ENCODE measurements around the gene BROX.
A peak's percentile ranks its signal among the peaks of the same experiment; 100 is the strongest.
"Not testable (repeated sequence)": the region's sequence is repeated elsewhere in the genome, so short reads cannot be mapped to it uniquely, and the experiment has no call there.

The BROX gene

GRCh38 chr1:222732216-222733159 is 20.1 kb downstream of the BROX start:
- DNase-seq, result no peak

DNA sequence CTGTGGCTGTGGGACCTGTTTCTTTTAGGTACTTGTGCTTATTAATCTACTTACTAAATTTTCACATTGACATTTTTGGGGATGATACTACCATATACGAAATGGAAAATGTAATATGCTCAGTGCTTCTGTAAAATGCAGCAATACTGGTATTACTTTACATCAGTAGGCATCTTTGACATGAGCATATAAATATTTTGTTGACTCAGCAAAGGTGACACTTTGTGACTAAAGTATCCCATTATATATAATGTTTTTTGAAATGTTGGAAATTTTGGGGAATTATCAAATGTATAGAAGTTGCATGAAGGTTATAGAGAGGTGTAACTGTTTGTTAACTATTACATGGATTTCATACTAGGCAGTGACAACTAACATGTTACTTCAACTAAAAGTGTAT is 22.4 kb downstream of the BROX start:
- DNase-seq, result no peak

GRCh38 chr1:222736470-222736869 is 24.1 kb downstream of the BROX start:
- no peak for DNase-seq

- no peak for DNase-seq
These were observed 24.6 kb downstream of the BROX start, which contains the start of gene FAM177B for GRCh38 chr1:222736972-222737371. Gene FAM177B, plus strand, starts transcription at chr1:222737202. Its CDS starts 9,344 bp downstream, at chr1:222746546.

DNA sequence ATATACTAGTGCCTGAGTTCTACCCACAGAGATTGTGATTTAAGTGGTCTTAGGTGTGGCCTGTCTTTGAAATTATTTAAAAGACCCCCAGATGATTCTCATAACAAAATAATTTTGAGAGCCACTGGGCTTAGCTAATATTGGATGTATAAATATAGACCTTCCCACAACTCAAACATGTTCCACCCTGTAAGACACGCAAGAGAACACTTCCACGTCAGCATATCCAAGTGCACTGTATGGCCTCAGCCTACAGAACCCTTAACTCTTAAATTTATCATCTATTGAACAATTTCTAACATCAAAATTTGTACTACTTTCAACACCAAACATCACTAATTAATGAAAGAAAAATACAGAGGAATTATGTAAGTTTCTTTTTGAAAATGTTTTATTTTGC is 27.1 kb downstream of the BROX start:
- DNase-seq, result no peak

GRCh38 chr1:222739929-222740328 is 27.6 kb downstream of the BROX start:
- no peak for DNase-seq

DNA sequence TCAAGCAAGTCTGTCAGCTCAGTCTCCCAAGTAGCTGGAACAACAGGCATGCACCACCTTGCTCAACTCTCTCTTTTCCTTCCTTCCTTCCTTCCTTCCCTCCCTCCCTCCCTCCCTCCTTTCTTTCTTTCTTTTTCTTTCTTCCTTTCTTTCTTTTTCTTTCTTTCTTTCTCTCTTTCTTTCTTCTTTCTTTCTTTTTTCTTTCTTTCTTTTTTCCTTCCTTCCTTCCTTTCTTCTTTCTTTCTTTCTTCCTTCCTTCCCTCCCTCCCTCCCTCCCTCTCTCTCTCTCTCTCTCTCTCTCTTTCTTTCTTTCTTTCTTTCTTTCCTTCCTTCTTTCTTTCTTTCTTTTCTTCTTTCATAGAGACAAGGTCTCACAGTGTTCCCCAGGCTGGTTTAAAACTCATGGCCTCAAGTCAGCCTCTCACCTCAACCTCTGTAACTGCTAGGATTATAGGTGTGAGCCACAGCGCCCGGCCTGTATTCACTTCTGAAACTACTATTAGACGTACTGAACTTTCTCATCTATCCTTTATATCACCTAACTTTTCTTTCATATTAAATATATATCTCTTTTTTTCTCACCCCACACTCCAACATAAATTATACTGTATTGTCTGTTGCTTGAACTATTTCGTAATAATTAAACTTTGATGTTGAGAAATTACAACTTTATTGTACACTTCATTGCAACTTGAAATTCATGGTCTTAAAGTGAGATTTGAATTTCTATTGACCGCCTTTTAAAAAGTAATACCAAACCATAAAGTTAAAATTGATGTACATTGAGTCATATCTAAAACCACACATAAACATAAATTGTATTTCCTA is 29.5 kb downstream of the BROX start:
- not testable (repeated sequence) for DNase-seq

DNA sequence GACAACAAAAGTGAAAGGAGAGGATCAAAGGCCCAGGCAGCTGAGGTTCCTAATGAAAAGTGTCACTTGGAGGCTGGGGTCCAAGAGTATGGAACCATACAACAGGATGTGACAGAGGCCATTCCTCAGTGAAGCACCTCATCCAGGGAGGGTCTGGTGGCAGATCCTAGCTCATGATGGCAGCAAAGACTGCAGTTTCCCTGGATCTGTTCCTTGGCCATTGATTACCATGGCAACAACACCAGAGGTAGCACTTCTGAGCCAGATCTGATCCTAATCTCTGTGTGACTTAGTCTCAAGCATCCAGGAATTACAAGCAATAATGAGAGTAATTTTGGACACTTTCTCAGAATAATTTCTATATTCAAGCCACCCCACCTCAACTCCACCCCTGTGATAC is 37.6 kb downstream of the BROX start:
- DNase-seq, result no peak

DNA sequence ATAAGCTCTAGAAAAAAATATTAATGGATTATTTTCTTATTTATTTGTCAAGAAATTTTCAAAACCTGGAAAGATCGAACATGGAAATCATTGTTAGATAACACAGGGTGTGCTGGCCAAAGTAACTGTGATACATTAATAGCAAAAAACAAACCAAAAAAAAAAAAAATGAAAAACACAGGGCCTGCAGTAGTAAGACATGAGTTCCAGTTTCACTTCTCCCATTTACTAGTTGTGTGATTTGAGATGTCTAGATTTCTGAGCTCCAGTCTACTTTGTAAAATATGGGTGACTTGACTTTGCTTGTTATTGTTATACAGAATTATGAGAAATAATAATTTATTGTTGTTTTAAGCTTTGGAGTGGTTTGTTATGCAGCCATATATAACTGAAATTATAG is 38.3 kb downstream of the BROX start:
- no peak for DNase-seq

DNA sequence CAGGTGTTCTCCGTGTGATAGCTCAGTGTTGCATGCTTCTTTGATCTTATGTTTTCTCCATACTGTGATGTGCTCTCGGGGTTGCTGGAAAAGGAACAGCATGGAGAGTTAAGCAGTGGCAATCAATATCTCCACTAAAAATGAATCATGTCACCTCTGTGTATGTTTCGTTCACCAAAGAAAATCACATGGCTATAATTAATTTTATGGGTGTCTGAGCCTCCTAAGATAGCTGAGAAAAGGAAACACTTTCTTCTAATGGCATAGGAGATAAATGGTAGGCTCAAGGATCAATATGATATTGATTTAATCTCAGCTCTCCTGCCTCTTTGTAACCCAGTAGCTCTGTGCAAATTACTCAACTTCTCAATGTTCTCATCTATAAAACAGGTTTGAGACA is 38.9 kb downstream of the BROX start:
- no peak for DNase-seq

GRCh38 chr1:222754366-222755139 is 42.2 kb downstream of the BROX start:
- DNase-seq, result no peak

DNA sequence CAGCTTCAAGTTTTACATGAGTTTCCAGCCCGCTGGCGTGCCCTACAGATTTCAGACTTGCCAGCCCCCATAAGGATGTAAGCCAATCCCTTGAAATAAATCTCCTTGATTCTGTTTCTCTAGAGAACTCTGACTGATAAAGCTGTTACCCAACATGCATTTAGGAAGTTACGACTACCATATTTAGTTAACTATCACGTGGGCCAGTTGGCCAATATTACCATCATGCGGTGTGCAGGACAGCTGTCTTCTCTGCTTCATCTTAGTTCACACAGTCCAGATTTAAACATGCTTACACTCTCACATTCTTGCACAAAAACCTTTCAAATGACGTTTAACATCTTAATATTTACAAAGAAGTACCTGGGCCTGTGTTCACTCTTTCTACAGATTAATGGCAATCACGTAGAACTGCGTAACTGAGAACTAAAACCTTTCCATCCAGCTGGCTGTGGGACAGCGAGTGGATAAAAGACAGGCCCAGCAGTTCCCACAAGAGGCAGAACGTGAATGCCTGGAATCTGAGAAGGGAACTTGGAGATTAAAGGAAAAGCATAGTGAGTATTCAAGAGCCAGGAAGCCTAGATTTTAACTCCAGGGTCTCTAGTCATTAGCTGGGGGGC is 45.4 kb downstream of the BROX start:
- DNase-seq, result no peak

DNA sequence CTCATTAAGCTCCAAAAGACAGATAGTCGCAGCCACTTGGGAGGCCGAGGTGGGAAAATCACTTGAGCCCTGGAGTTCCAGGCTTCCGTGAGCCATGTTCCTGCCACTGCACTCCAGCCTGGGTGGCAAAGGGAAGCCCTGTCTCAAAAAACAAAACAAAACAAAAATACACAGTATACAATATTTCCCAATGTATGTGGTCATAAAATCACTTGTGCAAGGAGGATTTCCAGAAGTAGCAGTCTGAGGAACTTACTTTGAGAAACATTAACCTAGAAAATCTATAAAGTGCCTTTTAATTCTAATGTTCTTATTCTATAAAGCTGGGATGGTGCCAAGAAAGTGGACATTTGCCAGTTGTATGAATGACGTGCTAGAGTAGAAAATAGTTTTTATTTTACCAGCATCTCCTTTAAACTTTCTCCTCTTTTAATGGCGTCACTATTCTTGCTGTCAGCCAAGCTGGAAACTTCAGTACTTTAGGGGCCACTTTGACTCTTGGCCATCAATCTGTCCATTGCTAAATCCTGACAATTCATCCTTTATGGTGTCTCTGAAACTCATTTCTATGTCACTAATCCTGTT is 47.2 kb downstream of the BROX start:
- DNase-seq, result no peak

GRCh38 chr1:222761083-222761482 is 48.7 kb downstream of the BROX start:
- no peak for DNase-seq

- DNase-seq, result not testable (repeated sequence)
These were observed 49.8 kb downstream of the BROX start for GRCh38 chr1:222762178-222762577.

GRCh38 chr1:222767152-222767571 is 54.8 kb downstream of the BROX start:
- no peak for DNase-seq

DNA sequence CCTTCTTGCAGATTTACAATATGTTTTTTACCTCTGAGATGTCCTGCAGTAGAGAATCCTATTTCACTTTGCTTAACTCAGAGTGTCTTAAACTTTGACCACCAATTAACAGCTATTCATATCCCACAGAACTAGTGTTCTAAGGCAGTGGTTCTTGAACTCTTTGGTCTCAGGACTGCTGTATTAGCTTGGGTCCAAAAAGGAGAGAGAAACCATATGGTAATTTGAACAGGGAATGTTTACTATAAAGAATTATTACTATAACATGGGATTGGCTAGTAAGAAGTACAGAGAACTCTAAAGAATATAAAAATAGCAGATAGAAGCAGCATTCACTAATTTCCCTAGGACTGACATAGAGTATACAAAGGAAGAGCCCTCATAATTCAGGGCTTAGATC is 56.2 kb downstream of the BROX start:
- DNase-seq, result no peak

DNA sequence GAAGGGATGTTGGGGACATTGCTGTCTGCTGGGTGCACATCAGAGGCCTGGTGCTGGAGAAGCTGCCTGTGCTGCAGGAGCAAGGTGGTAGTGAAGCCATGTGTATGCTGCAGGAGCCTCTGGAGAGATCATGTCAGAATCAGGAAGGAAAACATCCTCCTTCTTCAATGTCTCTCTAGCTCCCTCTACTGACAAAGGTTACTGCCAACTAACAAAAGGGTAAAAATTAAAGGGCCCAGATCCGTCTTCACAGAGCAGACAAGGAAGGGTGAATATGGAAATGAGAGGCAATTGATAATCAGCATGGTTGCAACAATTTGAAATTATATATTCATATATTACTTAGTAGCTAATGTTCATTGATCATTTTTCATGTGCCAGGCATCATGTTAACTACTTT is 56.8 kb downstream of the BROX start:
- DNase-seq, result no peak

- no peak for DNase-seq
These were observed 57.7 kb downstream of the BROX start for GRCh38 chr1:222769971-222770620.

GRCh38 chr1:222772996-222773379 is 60.6 kb downstream of the BROX start:
- no peak for DNase-seq

DNA sequence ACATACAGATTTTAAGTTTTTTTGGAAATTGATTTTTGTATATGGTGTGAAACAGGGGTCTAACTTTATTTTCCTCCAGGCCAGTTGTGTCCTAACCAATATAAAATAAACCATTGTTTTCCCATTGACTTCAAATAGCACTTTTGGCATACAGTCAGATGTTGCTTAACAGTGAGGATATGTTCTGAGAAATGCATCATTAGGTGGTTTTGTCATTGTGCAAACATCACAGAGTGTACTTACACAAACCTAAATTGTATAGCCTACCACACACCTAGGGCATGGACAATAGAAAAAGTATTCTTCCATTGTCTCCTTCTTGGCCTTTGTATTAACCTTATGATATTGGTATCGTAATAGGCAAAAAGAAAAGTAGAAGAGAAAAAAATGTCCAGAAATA is 65.1 kb downstream of the BROX start:
- no peak for DNase-seq

GRCh38 chr1:222777977-222778376 is 65.6 kb downstream of the BROX start:
- DNase-seq, result peak; percentile 30

All from NCI-H1092 (cell line).